ENCODE data around the gene CRACDL. TPM values are rescaled to one million over a fixed set of nuclear protein-coding genes. Genes with fewer than 3 reads are reported as not detected.
"Not testable (repeated sequence)": the region's sequence is repeated elsewhere in the genome, so short reads cannot be mapped to it uniquely, and the experiment has no call there.

Gene CRACDL
- total and polyA plus RNA-seq, 2 donors = 2.4 to 6.2 TPM

GRCh38 chr2:98907966-98908905, 27.8 kb downstream of the CRACDL start:
- Histone ChIP-seq H3K4me3 (ENCODE audit: low read depth, low read length) (no peak overlapping the region), H3K4me1 (ENCODE audit: insufficient read depth) (no peaks in the 10 kb centered on the region), H3K36me3 (ENCODE audit: insufficient read depth) (no peaks in the 10 kb centered on the region), H3K27ac (ENCODE audit: low read depth) (no peak overlapping the region)
- no peak for DNase-seq (ENCODE audit: extremely low spot score)
- WGBS = 73% methylated on average over 11 of the region's 11 CpGs

GRCh38 chr2:98907385-98907784, 28.6 kb downstream of the CRACDL start:
- DNase-seq (ENCODE audit: extremely low spot score) = no peak
- Histone ChIP-seq H3K4me1 (ENCODE audit: insufficient read depth) (no peaks in the 10 kb centered on the region), H3K4me3 (ENCODE audit: low read depth, low read length) (no peak overlapping the region), H3K27ac (ENCODE audit: low read depth) (no peak overlapping the region), H3K36me3 (ENCODE audit: insufficient read depth) (no peaks in the 10 kb centered on the region)
- 89% methylated on average over 4 of the region's 4 CpGs for WGBS

GRCh38 chr2:98903767-98904485, 32.1 kb downstream of the CRACDL start:
- Histone ChIP-seq H3K36me3 (ENCODE audit: insufficient read depth) (no peaks in the 10 kb centered on the region), H3K4me3 (ENCODE audit: low read depth, low read length) (no peak overlapping the region), H3K27ac (ENCODE audit: low read depth) (no peak overlapping the region), H3K4me1 (ENCODE audit: insufficient read depth) (no peaks in the 10 kb centered on the region)
- no peak for DNase-seq (ENCODE audit: extremely low spot score)
- WGBS = 82% methylated on average over 13 of the region's 13 CpGs

GRCh38 chr2:98903064-98903355, 33.0 kb downstream of the CRACDL start:
- Histone ChIP-seq H3K27ac (ENCODE audit: low read depth) (no peak overlapping the region), H3K4me3 (ENCODE audit: low read depth, low read length) (no peak overlapping the region), H3K36me3 (ENCODE audit: insufficient read depth) (no peaks in the 10 kb centered on the region), H3K4me1 (ENCODE audit: insufficient read depth) (no peaks in the 10 kb centered on the region)
- 87% methylated on average over 9 of the region's 9 CpGs for WGBS
- no peak for DNase-seq (ENCODE audit: extremely low spot score)

- Histone ChIP-seq H3K36me3 (ENCODE audit: insufficient read depth) (no peaks in the 10 kb centered on the region), H3K4me3 (ENCODE audit: low read depth, low read length) (no peak overlapping the region), H3K4me1 (ENCODE audit: insufficient read depth) (no peaks in the 10 kb centered on the region), H3K27ac (ENCODE audit: low read depth) (no peak overlapping the region)
- no peak for DNase-seq (ENCODE audit: extremely low spot score)
- 83% methylated on average over 25 of the region's 25 CpGs for WGBS
Measured at GRCh38 chr2:98902209-98903063, 33.6 kb downstream of the CRACDL start.

GRCh38 chr2:98901702-98902101, 34.3 kb downstream of the CRACDL start:
- H3K4me1 ChIP-seq (ENCODE audit: insufficient read depth) = no peaks in the 10 kb centered on the region
- no peak overlapping the region for H3K27ac ChIP-seq (ENCODE audit: low read depth)
- WGBS = 83% methylated on average over 11 of the region's 11 CpGs
- DNase-seq (ENCODE audit: extremely low spot score) = no peak
- H3K36me3 ChIP-seq (ENCODE audit: insufficient read depth) = no peaks in the 10 kb centered on the region
- no peak overlapping the region for H3K4me3 ChIP-seq (ENCODE audit: low read depth, low read length)

- no peaks in the 10 kb centered on the region for H3K4me1 ChIP-seq (ENCODE audit: insufficient read depth)
- no peak overlapping the region for H3K4me3 ChIP-seq (ENCODE audit: low read depth, low read length)
- no peak for DNase-seq (ENCODE audit: extremely low spot score)
- no peaks in the 10 kb centered on the region for H3K36me3 ChIP-seq (ENCODE audit: insufficient read depth)
- no peak overlapping the region for H3K27ac ChIP-seq (ENCODE audit: low read depth)
- 93% methylated on average over 3 of the region's 3 CpGs for WGBS
Measured at GRCh38 chr2:98901291-98901690, 34.7 kb downstream of the CRACDL start.

GRCh38 chr2:98900721-98901120, 35.3 kb downstream of the CRACDL start:
- DNase-seq (ENCODE audit: extremely low spot score) = no peak
- 83% methylated on average over 8 of the region's 8 CpGs for WGBS

GRCh38 chr2:98899703-98900078, 36.3 kb downstream of the CRACDL start:
- not testable (repeated sequence) for H3K4me3 ChIP-seq (ENCODE audit: low read depth, low read length); DNase-seq (ENCODE audit: extremely low spot score); H3K27ac ChIP-seq (ENCODE audit: low read depth); H3K36me3 ChIP-seq (ENCODE audit: insufficient read depth); H3K4me1 ChIP-seq (ENCODE audit: insufficient read depth)
- WGBS = 89% methylated on average over 2 of the region's 2 CpGs

More at GRCh38 chr2:98900721-98901120, 35.3 kb downstream of the CRACDL start:
- H3K27ac ChIP-seq (ENCODE audit: low read depth) = no peak overlapping the region
- no peaks in the 10 kb centered on the region for H3K4me1 ChIP-seq (ENCODE audit: insufficient read depth)
- no peaks in the 10 kb centered on the region for H3K36me3 ChIP-seq (ENCODE audit: insufficient read depth)
- H3K4me3 ChIP-seq (ENCODE audit: low read depth, low read length) = no peak overlapping the region

GRCh38 chr2:98899041-98899702, 36.9 kb downstream of the CRACDL start:
- DNase-seq (ENCODE audit: extremely low spot score) = no peak
- Histone ChIP-seq H3K27ac (ENCODE audit: low read depth) (no peak overlapping the region), H3K4me3 (ENCODE audit: low read depth, low read length) (no peak overlapping the region), H3K36me3 (ENCODE audit: insufficient read depth) (no peaks in the 10 kb centered on the region), H3K4me1 (ENCODE audit: insufficient read depth) (no peaks in the 10 kb centered on the region)
- WGBS = 80% methylated on average over 5 of the region's 5 CpGs

- Histone ChIP-seq H3K27ac (ENCODE audit: low read depth) (no peak overlapping the region), H3K4me1 (ENCODE audit: insufficient read depth) (no peaks in the 10 kb centered on the region), H3K4me3 (ENCODE audit: low read depth, low read length) (no peak overlapping the region), H3K36me3 (ENCODE audit: insufficient read depth) (no peaks in the 10 kb centered on the region)
- 85% methylated on average over 13 of the region's 13 CpGs for WGBS
- no peak for DNase-seq (ENCODE audit: extremely low spot score)
Measured at GRCh38 chr2:98898423-98898841, 37.6 kb downstream of the CRACDL start.

- no peak overlapping the region for H3K27ac ChIP-seq (ENCODE audit: low read depth)
- no peaks in the 10 kb centered on the region for H3K36me3 ChIP-seq (ENCODE audit: insufficient read depth)
- no peak for DNase-seq (ENCODE audit: extremely low spot score)
- no peak overlapping the region for H3K4me3 ChIP-seq (ENCODE audit: low read depth, low read length)
- no peaks in the 10 kb centered on the region for H3K4me1 ChIP-seq (ENCODE audit: insufficient read depth)
- 92% methylated on average over 4 of the region's 4 CpGs for WGBS
Measured at GRCh38 chr2:98897746-98898145, 38.3 kb downstream of the CRACDL start.

GRCh38 chr2:98896944-98897343, 39.1 kb downstream of the CRACDL start:
- Histone ChIP-seq H3K4me3 (ENCODE audit: low read depth, low read length) (no peak overlapping the region), H3K27ac (ENCODE audit: low read depth) (no peak overlapping the region), H3K36me3 (ENCODE audit: insufficient read depth) (no peaks in the 10 kb centered on the region), H3K4me1 (ENCODE audit: insufficient read depth) (no peaks in the 10 kb centered on the region)
- DNase-seq (ENCODE audit: extremely low spot score) = no peak
- 77% methylated on average over 9 of the region's 9 CpGs for whole genome bisulfite sequencing

Measured in urinary bladder (tissue), 4 donors.